HCT116 (cell line): ENCODE data around the gene ABHD12. TPM values are rescaled to one million over a fixed set of nuclear protein-coding genes. Genes with fewer than 3 reads are reported as not detected.

Experiments used
- ATAC-seq: fragments of 200-7000 bp; cut with Tn5 transposase; 2 replicates; pipeline ENCODE4 v1.9.1; 2020; ENCODE audit warnings: mild to moderate bottlenecking, moderate library complexity
- BruUV-seq: library from RNA; stranded (reverse); fragments of 400-500 nt; replicated peaks from 2 replicates; lab custom pipeline; 2021; lab: Mats Ljungman, UMichigan
- CTCF ChIA-PET: fragments of 300-600 bp; sonication (Branson Sonifier 250); formaldehyde crosslinking; loops from one replicate; lab custom pipeline; 2021; ENCODE audit warnings: antibody characterized with exemption; lab: Charles Lee
- POLR2A ChIA-PET: fragments of 300-600, 350-600 bp; sonication (Branson Sonifier 250); formaldehyde crosslinking; loops from one replicate; lab custom pipeline; 2021; ENCODE audit warnings: antibody characterized with exemption; lab: Charles Lee
- RAD21 ChIA-PET, 2 experiments: fragments of 300-600 bp; sonication (Branson Sonifier 250); formaldehyde crosslinking; loops; one replicate each; lab custom pipeline; 2023; ENCODE audit warnings: low total read pairs in 2 of 2; ENCODE audit not compliant: uncharacterized antibody in 2 of 2, unreplicated experiment in 2 of 2, low non-redundant PET in 1 of 2; lab: Charles Lee
- DNase-seq: peaks from one replicate; pipeline ENCODE4 v3.0.0-alpha.2; 2010; ENCODE audit warnings: low read depth, low spot score
- H2AFZ ChIP-seq: fragments of 200-600 bp; shearing (Covaris generic), sonication (generic); 2 replicates; pipeline ENCODE4 v1.6.1; 2017; ENCODE audit warnings: low read depth, mixed run types, mixed read lengths, antibody characterized with exemption, low read length; ENCODE audit not compliant: poor library complexity, severe bottlenecking
- H3K27ac ChIP-seq: 2 replicates; pipeline ENCODE4 v1.5.1; 2012; ENCODE audit warnings: low read depth, low read length
- H3K27me3 ChIP-seq: fragments of 200-600 bp; sonication (generic); 2 replicates; pipeline ENCODE4 v1.6.1; 2016; ENCODE audit warnings: mixed run types, low read length, mixed read lengths; ENCODE audit not compliant: insufficient read depth
- H3K36me3 ChIP-seq, 2 experiments: fragments of 200-500 bp in 1 of 2; fragments of 200-600 bp in 1 of 2; sonication (Bioruptor generic) in 1 of 2; sonication (generic) in 1 of 2; 2 replicates each; pipeline versions ENCODE4 v1.5.1 to v1.6.1; 2014 to 2016; ENCODE audit warnings: low read length in 2 of 2, inconsistent platforms in 1 of 2, mixed read lengths in 1 of 2, mixed run types in 1 of 2; ENCODE audit not compliant: insufficient read depth in 2 of 2, control insufficient read depth in 1 of 2
- H3K4me1 ChIP-seq, 2 experiments: fragments of 200-600 bp in 1 of 2; sonication (generic) in 1 of 2; 2 replicates each; pipeline versions ENCODE4 v1.5.1 to v1.6.1; 2012 to 2017; ENCODE audit warnings: low read length in 2 of 2, inconsistent platforms in 1 of 2, mild to moderate bottlenecking in 1 of 2, mixed read lengths in 1 of 2, mixed run types in 1 of 2, moderate library complexity in 1 of 2; ENCODE audit not compliant: insufficient read depth in 2 of 2, control insufficient read depth in 1 of 2
- H3K4me2 ChIP-seq: fragments of 200-600 bp; sonication (generic); 2 replicates; pipeline ENCODE4 v1.6.1; 2017; ENCODE audit warnings: mixed run types, low read length, mixed read lengths
- H3K4me3 ChIP-seq, 2 experiments: fragments of 200-600 bp in 1 of 2; sonication (generic) in 1 of 2; replicated peaks in 1 of 2; 2 replicates each; pipeline ENCODE4 v1.5.1; 2011 to 2016; ENCODE audit warnings: low read length in 2 of 2, control low read depth in 1 of 2, low read depth in 1 of 2, mild to moderate bottlenecking in 1 of 2, mixed read lengths in 1 of 2, mixed run types in 1 of 2
- H3K79me2 ChIP-seq: fragments of 200-600 bp; sonication (generic); 2 replicates; pipeline ENCODE4 v1.6.1; 2017; ENCODE audit warnings: mild to moderate bottlenecking, mixed run types, low read length, moderate library complexity, mixed read lengths; ENCODE audit not compliant: insufficient read depth
- H3K9ac ChIP-seq: fragments of 200-600 bp; sonication (generic); 2 replicates; pipeline ENCODE4 v1.6.1; 2016; ENCODE audit warnings: low read length, mixed read lengths
- H3K9me2 ChIP-seq: fragments of 200-600 bp; sonication (generic), shearing (Covaris generic); 2 replicates; pipeline ENCODE4 v1.6.1; 2017; ENCODE audit warnings: mixed run types, mild to moderate bottlenecking, moderate library complexity; ENCODE audit not compliant: insufficient read depth
- H3K9me3 ChIP-seq, 2 experiments: fragments of 200-500 bp in 1 of 2; fragments of 200-600 bp in 1 of 2; sonication (Bioruptor generic) in 1 of 2; sonication (generic) in 1 of 2; 2 replicates each; pipeline ENCODE4 v1.6.1; 2014 to 2017; ENCODE audit warnings: low read length in 2 of 2, mixed read lengths in 2 of 2, inconsistent platforms in 1 of 2, low read depth in 1 of 2, mild to moderate bottlenecking in 1 of 2, mixed run types in 1 of 2, moderate library complexity in 1 of 2; ENCODE audit not compliant: control insufficient read depth in 1 of 2, insufficient read depth in 1 of 2
- H4K20me1 ChIP-seq: fragments of 200-600 bp; sonication (generic), shearing (Covaris generic); 2 replicates; pipeline ENCODE4 v1.6.1; 2017; ENCODE audit warnings: mixed run types, mild to moderate bottlenecking, moderate library complexity; ENCODE audit not compliant: insufficient read depth
- CBX3 ChIP-seq: IDR thresholded peaks from 2 replicates; pipeline ENCODE4 v1.6.1; 2012; ENCODE audit warnings: low read depth
- EGR1 ChIP-seq: IDR thresholded peaks from 2 replicates; pipeline ENCODE4 v1.6.1; 2012; ENCODE audit warnings: low read depth
- ELF1 ChIP-seq: IDR thresholded peaks from 2 replicates; pipeline ENCODE4 v1.6.1; 2012; ENCODE audit warnings: low read depth, borderline replicate concordance
- EZH2 ChIP-seq: fragments of 200-600 bp; sonication (generic); IDR thresholded peaks from 2 replicates; pipeline ENCODE4 v1.6.1; 2017; ENCODE audit warnings: antibody characterized with exemption, mixed run types
- FOSL1 ChIP-seq: IDR thresholded peaks from 2 replicates; pipeline ENCODE4 v1.6.1; 2012; ENCODE audit warnings: low read depth
- JUND ChIP-seq: IDR thresholded peaks from 2 replicates; pipeline ENCODE4 v1.6.1; 2012
- POLR2A ChIP-seq: IDR thresholded peaks from 2 replicates; pipeline ENCODE4 v1.7.0; 2011; ENCODE audit warnings: borderline replicate concordance; ENCODE audit not compliant: insufficient read depth, insufficient read length; ENCODE audit errors: extremely low read depth
- SIN3A ChIP-seq: IDR thresholded peaks from 2 replicates; pipeline ENCODE4 v1.6.1; 2012; ENCODE audit warnings: low read depth
- SP1 ChIP-seq: IDR thresholded peaks from 2 replicates; pipeline ENCODE4 v1.6.1; 2012; ENCODE audit warnings: low read depth
- SRF ChIP-seq: IDR thresholded peaks from 2 replicates; pipeline ENCODE4 v1.6.1; 2012; ENCODE audit warnings: low read depth
- TCF7L2 ChIP-seq: IDR thresholded peaks from 2 replicates; pipeline ENCODE4 v1.7.0; 2011; ENCODE audit warnings: borderline replicate concordance, inconsistent platforms; ENCODE audit not compliant: insufficient read depth, insufficient read length; ENCODE audit errors: extremely low read depth
- ZFX ChIP-seq: fragments of 450-650 bp; IDR thresholded peaks from 2 replicates; pipeline ENCODE4 v1.6.1; 2017
- ZNF274 ChIP-seq: fragments of 200-500 bp; sonication (Bioruptor generic); IDR thresholded peaks from 2 replicates; pipeline ENCODE4 v1.6.1; 2014; ENCODE audit warnings: mild to moderate bottlenecking, low read depth, low read length, inconsistent platforms
- intact Hi-C: fragments of 100-400 bp; cut with micrococcal nuclease; formaldehyde crosslinking; loops from 2 replicates; pipeline ENCODE4 v1.10.0; 2022
- total RNA-seq: library from RNA; stranded (reverse); gene quantifications from one replicate; pipeline ENCODE4 v1.2.1, GENCODE V29; 2021; ENCODE audit not compliant: unreplicated experiment
- TF ChIP-seq, protein P1 (sequence below): IDR thresholded peaks from 2 replicates; pipeline ENCODE4 v1.6.1; 2012
- TF ChIP-seq, protein P2 (sequence below): IDR thresholded peaks from 2 replicates; pipeline ENCODE4 v1.6.1; 2012; ENCODE audit warnings: low read depth
- TF ChIP-seq, protein P3 (sequence below): IDR thresholded peaks from 2 replicates; pipeline ENCODE4 v1.6.1; 2011; ENCODE audit warnings: mild to moderate bottlenecking, low read length, moderate library complexity; ENCODE audit not compliant: insufficient replicate concordance; ENCODE audit errors: extremely low read depth

ABHD12 gene
- total RNA-seq, 1 experiment from 2014 or later, result 31.7 TPM

DNA sequence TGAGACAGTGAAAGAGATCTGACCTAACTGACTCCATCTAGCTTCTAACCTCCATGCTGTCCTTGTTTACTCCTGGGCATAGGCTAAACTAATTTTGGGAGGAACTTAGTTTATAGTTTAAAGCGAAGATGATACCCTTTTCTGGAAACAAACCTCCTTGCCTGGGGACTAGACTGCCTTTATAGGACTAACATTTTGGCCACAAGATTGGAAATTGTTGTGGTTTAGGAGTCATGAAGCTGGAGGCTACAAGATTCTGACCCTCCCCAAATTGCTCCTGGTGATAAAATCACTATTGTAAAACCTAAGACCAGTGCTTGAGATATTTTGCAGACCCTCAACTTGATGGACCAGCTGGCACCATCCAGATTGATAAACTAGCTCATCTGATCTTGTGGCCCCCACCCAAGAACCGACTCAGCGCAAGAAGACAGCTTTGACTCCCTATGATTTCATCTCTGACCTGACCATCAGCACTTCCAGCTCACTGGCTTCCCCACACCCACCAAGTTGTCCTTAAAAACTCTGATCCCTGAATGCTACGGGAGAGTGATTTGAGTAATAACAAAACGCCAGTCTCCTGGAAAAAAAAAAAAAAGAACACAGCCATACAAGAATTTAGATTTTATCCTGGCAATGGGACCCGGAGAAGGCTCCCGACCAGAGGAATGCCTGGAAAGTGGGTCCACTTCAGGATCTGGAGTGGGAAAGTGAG lies 63.0 kb downstream of the ABHD12 start:
- no peaks in the 10 kb centered on the region for H3K79me2 ChIP-seq
- no peak overlapping the region for H3K9ac ChIP-seq
- no peaks in the 10 kb centered on the region for H3K36me3 ChIP-seq
- ChIA-PET CTCF (no interaction called here), POLR2A (no interaction called here), RAD21 (no interaction called here)
- no peak overlapping the region for H3K4me2 ChIP-seq
- peaks cover 0 to 14% of the 10 kb centered on the region in 2 experiments; a peak in 2 of 4 replicates for H3K4me1 ChIP-seq
- TF ChIP-seq EGR1 (no peak), POLR2A (no peak), SRF (no peak), SIN3A (no peak)
- H2AFZ ChIP-seq, result no peak overlapping the region
- H3K9me3 ChIP-seq, result no peaks in the 10 kb centered on the region
- intact Hi-C loops, result loop anchor here (10.0 kb wide), 1 partner anchor 63 kb away; no protein-coding TSS in a partner anchor
- H3K27me3 ChIP-seq, result no peaks in the 10 kb centered on the region
- DNase-seq (no peak), ATAC-seq (no peak)
- BruUV-seq, result no TSS peak
- no peak overlapping the region for H3K4me3 ChIP-seq
- no peaks in the 10 kb centered on the region for H3K9me2 ChIP-seq
- H3K27ac ChIP-seq, result no peak overlapping the region
- no peaks in the 10 kb centered on the region for H4K20me1 ChIP-seq

DNA sequence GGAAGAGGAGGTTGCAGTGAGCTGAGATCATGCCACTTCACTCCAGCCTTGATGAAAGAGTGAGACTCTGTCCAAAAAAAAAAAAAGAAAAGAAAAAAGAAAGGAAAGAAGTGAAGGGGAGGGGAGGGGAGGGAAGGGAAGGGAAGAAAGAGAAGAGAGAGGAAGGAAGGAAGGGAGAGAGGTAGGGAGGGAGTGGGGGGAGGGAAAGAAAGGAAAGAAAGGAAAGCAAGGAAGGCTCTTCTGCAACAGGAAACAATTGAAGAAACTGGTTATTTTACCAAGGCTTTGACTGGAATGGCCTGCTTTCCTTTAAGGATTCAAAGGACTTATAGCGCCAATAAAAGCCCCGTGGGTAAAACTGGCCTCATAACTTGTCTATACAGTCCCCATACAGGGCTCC lies 64.6 kb downstream of the ABHD12 start:
- intact Hi-C loops, result loop anchor here (10.0 kb wide), 1 partner anchor 61 kb away; no protein-coding TSS in a partner anchor
- Histone ChIP-seq H3K9me2 (no peaks in the 10 kb centered on the region), H3K9me3 (no peaks in the 10 kb centered on the region), H3K36me3 (no peaks in the 10 kb centered on the region; a peak in 1 of 4 replicates), H3K79me2 (no peaks in the 10 kb centered on the region), H3K4me2 (no peak overlapping the region), H2AFZ (no peak overlapping the region), H4K20me1 (no peaks in the 10 kb centered on the region), H3K27me3 (no peaks in the 10 kb centered on the region), H3K4me1 (peaks cover 0 to 14% of the 10 kb centered on the region in 2 experiments; a peak in 2 of 4 replicates), H3K9ac (no peak overlapping the region), H3K4me3 (no peak overlapping the region), H3K27ac (no peak overlapping the region)
- DNase-seq (no peak), ATAC-seq (no peak)
- no TSS peak for BruUV-seq
- POLR2A ChIA-PET, result no interaction called here
- RAD21 ChIA-PET, result no interaction called here
- CTCF ChIA-PET, result no interaction called here
- no peak for TF ChIP-seq ZFX
- TF ChIP-seq SP1, result no peak
- TF ChIP-seq CBX3, result no peak
- no peak for TF ChIP-seq ZNF274
- TF ChIP-seq, protein P1, sequence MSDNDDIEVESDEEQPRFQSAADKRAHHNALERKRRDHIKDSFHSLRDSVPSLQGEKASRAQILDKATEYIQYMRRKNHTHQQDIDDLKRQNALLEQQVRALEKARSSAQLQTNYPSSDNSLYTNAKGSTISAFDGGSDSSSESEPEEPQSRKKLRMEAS, result no peak
- no peak for TF ChIP-seq JUND
- TF ChIP-seq, protein P2, sequence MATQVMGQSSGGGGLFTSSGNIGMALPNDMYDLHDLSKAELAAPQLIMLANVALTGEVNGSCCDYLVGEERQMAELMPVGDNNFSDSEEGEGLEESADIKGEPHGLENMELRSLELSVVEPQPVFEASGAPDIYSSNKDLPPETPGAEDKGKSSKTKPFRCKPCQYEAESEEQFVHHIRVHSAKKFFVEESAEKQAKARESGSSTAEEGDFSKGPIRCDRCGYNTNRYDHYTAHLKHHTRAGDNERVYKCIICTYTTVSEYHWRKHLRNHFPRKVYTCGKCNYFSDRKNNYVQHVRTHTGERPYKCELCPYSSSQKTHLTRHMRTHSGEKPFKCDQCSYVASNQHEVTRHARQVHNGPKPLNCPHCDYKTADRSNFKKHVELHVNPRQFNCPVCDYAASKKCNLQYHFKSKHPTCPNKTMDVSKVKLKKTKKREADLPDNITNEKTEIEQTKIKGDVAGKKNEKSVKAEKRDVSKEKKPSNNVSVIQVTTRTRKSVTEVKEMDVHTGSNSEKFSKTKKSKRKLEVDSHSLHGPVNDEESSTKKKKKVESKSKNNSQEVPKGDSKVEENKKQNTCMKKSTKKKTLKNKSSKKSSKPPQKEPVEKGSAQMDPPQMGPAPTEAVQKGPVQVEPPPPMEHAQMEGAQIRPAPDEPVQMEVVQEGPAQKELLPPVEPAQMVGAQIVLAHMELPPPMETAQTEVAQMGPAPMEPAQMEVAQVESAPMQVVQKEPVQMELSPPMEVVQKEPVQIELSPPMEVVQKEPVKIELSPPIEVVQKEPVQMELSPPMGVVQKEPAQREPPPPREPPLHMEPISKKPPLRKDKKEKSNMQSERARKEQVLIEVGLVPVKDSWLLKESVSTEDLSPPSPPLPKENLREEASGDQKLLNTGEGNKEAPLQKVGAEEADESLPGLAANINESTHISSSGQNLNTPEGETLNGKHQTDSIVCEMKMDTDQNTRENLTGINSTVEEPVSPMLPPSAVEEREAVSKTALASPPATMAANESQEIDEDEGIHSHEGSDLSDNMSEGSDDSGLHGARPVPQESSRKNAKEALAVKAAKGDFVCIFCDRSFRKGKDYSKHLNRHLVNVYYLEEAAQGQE, result no peak
- TF ChIP-seq, protein P3, sequence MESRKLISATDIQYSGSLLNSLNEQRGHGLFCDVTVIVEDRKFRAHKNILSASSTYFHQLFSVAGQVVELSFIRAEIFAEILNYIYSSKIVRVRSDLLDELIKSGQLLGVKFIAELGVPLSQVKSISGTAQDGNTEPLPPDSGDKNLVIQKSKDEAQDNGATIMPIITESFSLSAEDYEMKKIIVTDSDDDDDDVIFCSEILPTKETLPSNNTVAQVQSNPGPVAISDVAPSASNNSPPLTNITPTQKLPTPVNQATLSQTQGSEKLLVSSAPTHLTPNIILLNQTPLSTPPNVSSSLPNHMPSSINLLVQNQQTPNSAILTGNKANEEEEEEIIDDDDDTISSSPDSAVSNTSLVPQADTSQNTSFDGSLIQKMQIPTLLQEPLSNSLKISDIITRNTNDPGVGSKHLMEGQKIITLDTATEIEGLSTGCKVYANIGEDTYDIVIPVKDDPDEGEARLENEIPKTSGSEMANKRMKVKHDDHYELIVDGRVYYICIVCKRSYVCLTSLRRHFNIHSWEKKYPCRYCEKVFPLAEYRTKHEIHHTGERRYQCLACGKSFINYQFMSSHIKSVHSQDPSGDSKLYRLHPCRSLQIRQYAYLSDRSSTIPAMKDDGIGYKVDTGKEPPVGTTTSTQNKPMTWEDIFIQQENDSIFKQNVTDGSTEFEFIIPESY, result no peak
- TF ChIP-seq TCF7L2, result no peak
- no peak for TF ChIP-seq FOSL1
- TF ChIP-seq POLR2A, result no peak
- TF ChIP-seq SRF, result no peak
- no peak for TF ChIP-seq ELF1
- TF ChIP-seq EZH2, result no peak
